Neutrophil (primary cell): Measurements from ENCODE around the gene SMAD2.

ENCODE experiments used
- H3K27ac ChIP-seq: fragments of 200-600 bp; sonication (generic); 2 replicates; pipeline ENCODE4 v1.5.1; 2016; ENCODE audit warnings: mild to moderate bottlenecking, moderate library complexity
- H3K27me3 ChIP-seq: fragments of 200-600 bp; sonication (generic); 2 replicates; pipeline ENCODE4 v1.6.0; 2016; ENCODE audit warnings: mild to moderate bottlenecking
- H3K36me3 ChIP-seq: fragments of 200-600 bp; sonication (generic); 2 replicates; pipeline ENCODE4 v1.5.1; 2017
- H3K4me1 ChIP-seq, 2 experiments: fragments of 200-600 bp in 1 of 2; sonication (generic) in 1 of 2; 1 replicate in 1 of 2; 2 replicates in 1 of 2; pipeline versions ENCODE4 v1.5.1 to v1.6.1; 2013 to 2016; ENCODE audit warnings: low read depth in 1 of 2, low read length in 1 of 2, mild to moderate bottlenecking in 1 of 2, moderate library complexity in 1 of 2; ENCODE audit not compliant: control insufficient read depth in 1 of 2, insufficient read depth in 1 of 2
- H3K4me3 ChIP-seq, 2 experiments: fragments of 200-600 bp in 1 of 2; sonication (generic) in 1 of 2; 1 replicate in 1 of 2; 2 replicates in 1 of 2; pipeline ENCODE4 v1.5.1; 2013 to 2016; ENCODE audit warnings: low read depth in 1 of 2, low read length in 1 of 2, mild to moderate bottlenecking in 1 of 2, moderate library complexity in 1 of 2
- H3K9me3 ChIP-seq: fragments of 200-600 bp; sonication (generic); 2 replicates; pipeline ENCODE4 v1.5.1; 2016
- CTCF ChIP-seq: fragments of 200-600 bp; sonication (generic); IDR thresholded peaks from 2 replicates; pipeline ENCODE4 v1.5.1; 2016; ENCODE audit warnings: antibody characterized with exemption

The SMAD2 gene

DNA sequence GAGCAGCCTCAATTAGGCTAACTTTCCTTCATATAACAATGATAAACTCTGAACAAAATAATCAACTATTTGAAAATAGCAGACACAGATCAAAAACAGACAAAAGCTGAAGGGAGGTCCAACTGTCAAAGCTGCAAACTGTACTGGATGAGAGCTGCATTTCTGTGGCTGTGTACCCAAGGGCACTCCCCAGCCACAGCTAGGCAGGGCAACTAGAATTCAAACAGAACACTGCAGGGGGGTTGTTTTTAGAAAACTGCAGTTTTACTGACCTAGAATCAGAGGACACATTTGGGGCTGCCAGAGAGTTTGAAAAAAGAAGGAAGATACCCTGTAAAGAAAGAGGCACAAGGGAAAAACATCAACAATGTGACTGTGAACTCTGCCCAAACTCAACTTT, 56.8 kb downstream of the SMAD2 start:
- no peak overlapping the region for H3K4me3 ChIP-seq
- no peak overlapping the region for H3K27ac ChIP-seq
- peaks cover 12% of the 10 kb centered on the region for H3K36me3 ChIP-seq
- H3K27me3 ChIP-seq: no peaks in the 10 kb centered on the region
- TF ChIP-seq CTCF: no peak
- no peaks in the 10 kb centered on the region for H3K9me3 ChIP-seq
- H3K4me1 ChIP-seq: no peaks in the 10 kb centered on the region

- no peak overlapping the region for H3K4me3 ChIP-seq
- H3K9me3 ChIP-seq: no peaks in the 10 kb centered on the region
- no peak for TF ChIP-seq CTCF
- H3K36me3 ChIP-seq: peaks cover 23% of the 10 kb centered on the region
- no peaks in the 10 kb centered on the region for H3K27me3 ChIP-seq
- H3K4me1 ChIP-seq: no peaks in the 10 kb centered on the region
- H3K27ac ChIP-seq: no peak overlapping the region
Measured at GRCh38 chr18:47872426-47872825, 58.0 kb downstream of the SMAD2 start.

- H3K9me3 ChIP-seq: no peaks in the 10 kb centered on the region
- H3K27ac ChIP-seq: no peak overlapping the region
- no peak for TF ChIP-seq CTCF
Measured at GRCh38 chr18:47871288-47871687, 59.2 kb downstream of the SMAD2 start.

GRCh38 chr18:47870605-47871004, 59.9 kb downstream of the SMAD2 start:
- H3K36me3 ChIP-seq: peaks cover 34% of the 10 kb centered on the region
- H3K27me3 ChIP-seq: no peaks in the 10 kb centered on the region
- H3K27ac ChIP-seq: no peak overlapping the region
- no peaks in the 10 kb centered on the region for H3K4me1 ChIP-seq
- no peak for TF ChIP-seq CTCF
- no peaks in the 10 kb centered on the region for H3K9me3 ChIP-seq
- H3K4me3 ChIP-seq: no peak overlapping the region

More at GRCh38 chr18:47871288-47871687, 59.2 kb downstream of the SMAD2 start:
- Histone ChIP-seq H3K4me1 (no peaks in the 10 kb centered on the region), H3K27me3 (no peaks in the 10 kb centered on the region), H3K36me3 (peaks cover 31% of the 10 kb centered on the region), H3K4me3 (no peak overlapping the region)

DNA sequence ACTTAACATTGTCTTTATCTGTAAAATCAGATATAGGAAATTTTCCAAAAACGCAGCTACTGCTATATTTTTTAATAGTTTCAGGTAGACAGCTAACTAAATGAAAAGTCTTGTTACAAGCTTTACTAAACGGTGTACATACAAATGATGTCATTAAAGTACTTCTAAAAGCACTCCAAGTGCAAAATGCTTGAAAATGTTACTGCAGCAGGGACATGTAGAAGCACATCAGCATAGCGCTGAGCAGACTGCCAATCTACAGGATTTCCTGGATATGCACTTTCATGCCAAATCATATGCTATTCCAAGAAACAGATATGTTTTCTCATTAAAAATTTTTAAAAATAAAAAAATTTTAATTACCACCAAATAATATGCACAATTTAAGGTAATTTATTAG, 61.7 kb downstream of the SMAD2 start:
- TF ChIP-seq CTCF: no peak
- Histone ChIP-seq H3K36me3 (peaks cover 49% of the 10 kb centered on the region), H3K4me1 (no peaks in the 10 kb centered on the region), H3K27me3 (no peaks in the 10 kb centered on the region), H3K27ac (no peak overlapping the region), H3K9me3 (no peaks in the 10 kb centered on the region), H3K4me3 (no peak overlapping the region)

DNA sequence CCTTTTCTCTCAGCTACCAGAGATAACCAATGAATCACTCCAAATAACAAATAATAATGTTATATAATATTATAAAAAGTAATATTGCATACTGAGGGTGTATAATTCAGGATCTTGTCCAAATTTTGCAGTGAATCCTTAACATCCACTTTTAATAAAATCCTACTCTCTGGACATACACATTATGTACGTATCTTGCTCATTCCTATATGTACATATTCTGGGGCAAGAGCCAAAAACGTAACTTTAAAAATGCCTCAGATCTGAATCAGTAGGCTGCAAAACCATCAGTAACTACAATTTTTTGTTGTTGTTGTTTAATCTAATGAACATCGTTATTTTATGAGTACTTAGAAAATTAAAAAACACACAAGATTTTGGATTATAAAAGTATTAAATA, 65.3 kb downstream of the SMAD2 start:
- H3K36me3 ChIP-seq: peaks cover 56% of the 10 kb centered on the region

More for the DNA sequence above, 65.3 kb downstream of the SMAD2 start:
- no peak for TF ChIP-seq CTCF
- no peaks in the 10 kb centered on the region for H3K4me1 ChIP-seq
- H3K27ac ChIP-seq: no peak overlapping the region
- no peak overlapping the region for H3K4me3 ChIP-seq
- H3K27me3 ChIP-seq: no peaks in the 10 kb centered on the region
- no peaks in the 10 kb centered on the region for H3K9me3 ChIP-seq
